NK-92 (cell line): Measurements from ENCODE around the gene OGFOD3.

Experiments
- DNase-seq: peaks from one replicate; lab custom pipeline; 2025; ENCODE audit not compliant: unreplicated experiment; lab: John Stamatoyannopoulos, UW

Gene OGFOD3

DNA sequence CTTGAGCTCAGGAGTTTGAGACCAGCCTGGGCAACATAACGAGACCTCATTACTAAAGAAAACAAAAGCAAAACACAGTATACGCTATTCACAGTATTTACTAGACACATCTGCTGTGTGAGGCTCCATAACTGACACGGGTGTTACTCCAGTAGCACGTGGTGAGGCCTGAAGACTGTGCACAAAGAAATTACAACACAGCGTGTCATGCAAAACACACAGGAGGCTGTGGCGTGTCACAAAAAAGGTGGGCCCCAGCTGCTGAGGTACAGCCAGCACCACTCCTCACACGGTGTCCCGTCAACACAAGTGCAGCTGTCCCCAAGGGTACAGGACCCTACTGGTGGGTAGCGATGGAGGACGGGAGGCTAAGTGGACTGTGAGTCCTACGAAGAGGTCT lies 29.5 kb upstream of the OGFOD3 start:
- DNase-seq: no peak

DNA sequence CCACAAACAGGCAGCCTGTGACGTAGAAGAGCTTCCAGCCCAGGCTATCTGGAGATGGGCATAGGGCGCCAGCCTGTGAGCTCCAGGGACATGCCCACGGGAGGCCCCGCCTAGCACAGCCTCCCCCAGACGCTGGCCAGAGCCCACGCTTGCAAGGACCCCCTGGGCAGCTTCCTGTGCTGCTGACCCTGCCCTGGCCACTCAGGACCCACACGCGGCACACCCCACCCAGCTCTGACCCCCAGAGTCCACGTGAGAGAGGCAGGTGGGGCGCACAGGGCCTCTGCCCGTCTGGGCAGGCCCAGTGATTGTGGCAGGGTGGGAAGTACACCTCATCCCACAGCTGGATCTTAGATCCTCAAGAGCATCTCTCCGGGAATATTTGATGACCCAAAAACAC lies 28.3 kb upstream of the OGFOD3 start:
- DNase-seq: no peak

DNA sequence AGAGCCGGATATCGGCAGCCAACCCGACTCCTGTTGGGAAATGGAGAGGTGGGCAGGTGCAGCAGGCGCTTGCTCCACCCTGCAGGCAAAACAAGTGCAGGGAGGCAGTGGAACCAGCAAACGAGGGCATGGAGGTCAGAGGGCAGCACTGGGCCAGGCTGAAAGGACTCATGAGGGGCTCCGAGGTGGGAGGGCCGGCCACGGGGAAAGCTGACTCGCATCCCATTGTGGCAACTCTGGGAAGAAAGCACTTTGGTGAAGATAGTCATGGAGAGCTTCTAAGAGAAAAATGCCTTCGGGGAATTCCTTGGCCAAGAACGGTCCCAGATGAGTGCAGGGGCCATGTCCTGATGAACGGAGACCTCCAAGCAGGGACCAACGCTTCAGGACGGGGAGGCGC lies 27.7 kb upstream of the OGFOD3 start:
- DNase-seq: no peak

GRCh38 chr17:82445542-82445941 lies 27.2 kb upstream of the OGFOD3 start:
- DNase-seq: no peak

GRCh38 chr17:82444941-82445521 lies 26.6 kb upstream of the OGFOD3 start:
- DNase-seq: no peak

- no peak for DNase-seq
Measured at GRCh38 chr17:82444284-82444893, 26.0 kb upstream of the OGFOD3 start.

DNA sequence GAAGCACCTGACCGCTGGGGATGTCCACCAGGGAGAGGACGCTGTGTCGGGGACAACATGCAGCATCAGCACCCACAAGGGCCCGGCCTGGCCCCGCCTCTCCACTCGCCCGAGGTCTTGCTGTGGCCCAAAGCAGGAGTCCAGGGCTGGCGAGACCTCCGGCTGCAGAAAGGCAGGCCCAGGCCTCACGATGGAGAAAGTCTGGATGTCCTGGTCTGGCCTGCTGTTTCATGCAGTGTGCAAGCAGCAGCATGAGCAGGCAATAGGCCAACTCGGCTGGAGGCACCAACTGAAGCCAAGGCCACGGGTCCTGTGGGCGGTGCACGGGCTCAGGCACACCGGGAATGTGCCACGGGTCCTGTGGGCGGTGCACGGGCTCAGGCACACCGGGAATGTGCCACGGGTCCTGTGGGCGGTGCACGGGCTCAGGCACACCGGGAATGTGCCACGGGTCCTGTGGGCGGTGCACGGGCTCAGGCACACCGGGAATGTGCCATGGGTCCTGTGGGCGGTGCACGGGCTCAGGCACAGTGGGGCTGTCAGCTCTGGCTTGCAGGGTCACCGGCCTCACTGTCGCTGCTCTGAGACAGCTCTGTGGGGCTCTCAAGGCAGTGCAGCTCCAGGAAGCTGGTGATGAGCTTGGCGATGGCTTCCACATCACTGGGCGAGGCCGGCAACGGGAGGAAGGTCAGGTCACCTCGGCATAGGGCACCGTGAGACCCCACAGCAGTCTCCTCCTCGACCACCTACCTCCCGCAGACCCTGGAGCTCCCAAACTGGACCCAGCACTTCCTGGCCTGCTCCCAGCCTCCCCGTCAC lies 25.3 kb upstream of the OGFOD3 start:
- DNase-seq: no peak

- DNase-seq: no peak
Measured at GRCh38 chr17:82442643-82443464, 24.5 kb upstream of the OGFOD3 start.

GRCh38 chr17:82441691-82442487 lies 23.5 kb upstream of the OGFOD3 start:
- DNase-seq: no peak

DNA sequence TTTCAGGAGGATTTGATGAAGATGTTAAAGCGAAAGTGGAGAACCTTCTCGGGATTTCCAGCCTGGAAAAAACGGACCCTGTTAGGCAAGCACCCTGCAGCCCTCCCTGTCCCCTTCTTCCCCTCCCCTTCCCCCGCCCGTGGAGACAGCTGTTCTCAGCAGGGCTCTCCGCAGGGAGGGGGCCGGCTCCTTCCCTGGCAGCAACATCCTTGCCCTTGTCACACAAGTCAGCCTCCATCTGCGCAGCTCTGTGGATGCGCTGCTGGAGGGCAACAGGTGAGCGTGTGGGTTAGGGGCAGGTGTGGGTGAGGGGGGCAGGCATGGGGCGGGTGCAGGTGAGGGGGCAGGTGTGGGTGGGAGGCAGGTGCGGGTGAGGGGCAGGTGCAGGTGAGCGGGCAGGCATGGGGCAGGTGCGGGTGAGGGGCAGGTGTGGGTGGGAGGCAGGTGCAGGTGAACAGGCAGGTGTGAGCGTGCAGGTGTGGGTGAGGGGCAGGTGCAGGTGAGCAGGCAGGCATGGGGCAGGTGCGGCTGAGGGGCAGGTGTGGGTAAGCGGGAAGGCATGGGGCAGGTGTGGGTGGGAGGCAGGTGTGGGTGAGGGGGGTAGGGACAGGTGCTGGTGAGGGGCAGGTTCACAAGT lies 22.7 kb upstream of the OGFOD3 start:
- no peak for DNase-seq

GRCh38 chr17:82440469-82440981 lies 22.1 kb upstream of the OGFOD3 start:
- DNase-seq: no peak

GRCh38 chr17:82439829-82440365 lies 21.5 kb upstream of the OGFOD3 start:
- DNase-seq: no peak

DNA sequence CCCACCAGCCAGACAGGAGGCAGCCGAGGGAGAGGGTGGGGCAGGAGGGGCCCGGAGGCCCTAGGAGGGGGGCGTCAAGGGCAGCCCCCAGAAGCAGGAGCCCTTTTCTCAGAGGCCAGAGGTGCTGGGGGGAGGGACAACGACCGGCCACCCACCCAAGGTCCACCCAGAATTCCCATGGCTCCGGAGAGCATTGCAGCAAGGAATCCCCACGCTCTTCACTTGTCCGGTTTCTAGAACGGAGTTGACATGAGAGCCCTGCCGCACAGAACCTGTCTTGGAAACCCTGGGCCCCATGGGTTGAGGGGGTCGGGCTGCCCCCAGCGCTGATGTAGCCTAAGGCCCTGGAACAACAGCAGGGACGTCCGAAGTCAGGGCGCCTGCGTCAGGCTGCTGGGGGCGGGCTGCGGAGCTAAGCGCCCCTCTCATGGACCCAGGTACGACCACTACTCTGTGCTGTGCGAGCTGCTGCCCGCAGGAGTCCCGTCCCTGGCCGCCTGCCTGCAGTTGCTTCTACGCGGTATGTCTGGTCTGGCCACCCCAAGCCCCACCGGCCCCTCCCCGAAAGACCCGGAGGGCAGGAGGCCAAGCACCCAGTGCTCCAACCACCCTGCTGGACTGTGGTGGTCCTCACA lies 20.9 kb upstream of the OGFOD3 start:
- no peak for DNase-seq

DNA sequence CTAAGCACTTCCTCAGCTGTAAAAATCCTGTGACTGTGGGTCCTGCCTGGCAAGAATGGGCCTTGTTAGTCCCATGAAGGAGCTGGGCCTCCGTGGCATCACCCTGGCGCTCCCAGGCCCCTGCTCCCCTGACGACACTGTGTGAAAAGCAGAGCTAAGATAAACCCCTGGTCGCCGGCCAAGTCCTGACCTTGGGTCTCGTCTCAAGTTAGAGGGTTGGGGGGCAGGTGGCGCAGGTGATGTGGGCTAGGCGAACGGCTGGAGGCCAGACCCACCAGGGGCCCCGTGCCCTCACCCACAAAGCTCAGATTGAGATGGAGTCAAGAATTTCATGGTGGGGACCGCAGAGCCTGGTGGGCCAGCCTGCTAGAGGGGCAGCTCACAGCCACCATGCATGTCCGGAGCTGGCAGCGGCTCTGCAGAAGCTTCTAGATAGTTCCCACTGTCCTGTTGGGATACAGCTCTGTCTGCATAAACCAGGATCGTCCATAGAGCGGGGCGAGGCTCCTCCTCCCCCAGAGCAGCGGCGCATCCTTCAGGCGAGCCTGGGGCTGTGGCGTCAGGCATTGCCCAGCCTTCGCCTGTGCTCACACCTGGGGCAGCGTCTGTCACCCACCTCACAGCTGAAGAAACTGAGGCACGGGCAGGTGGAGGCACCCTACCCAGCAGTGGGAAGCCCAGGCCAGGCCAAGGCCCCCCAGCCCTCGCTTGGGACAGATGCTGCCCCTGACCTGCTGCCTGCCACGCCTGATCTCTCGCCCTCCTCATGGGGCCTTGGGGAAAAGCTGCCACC lies 20.2 kb upstream of the OGFOD3 start:
- no peak for DNase-seq

DNA sequence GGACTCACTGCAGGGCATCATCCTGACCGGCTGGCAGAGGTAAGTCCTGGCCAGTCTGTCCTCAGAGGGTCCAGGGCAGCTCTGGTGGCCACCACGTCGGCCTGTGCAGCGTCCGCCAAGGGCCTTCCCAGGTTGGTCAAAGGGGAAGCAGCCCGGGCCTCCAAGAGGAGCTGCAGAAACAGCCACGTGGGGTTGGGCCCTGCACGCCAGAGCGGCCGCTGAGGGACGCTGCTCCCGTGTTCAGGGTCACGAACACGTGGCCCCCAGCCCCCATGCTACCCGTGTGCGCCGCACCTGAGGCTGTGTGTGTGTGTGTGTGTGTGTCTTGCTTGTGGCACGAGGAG lies 18.9 kb upstream of the OGFOD3 start:
- no peak for DNase-seq

DNA sequence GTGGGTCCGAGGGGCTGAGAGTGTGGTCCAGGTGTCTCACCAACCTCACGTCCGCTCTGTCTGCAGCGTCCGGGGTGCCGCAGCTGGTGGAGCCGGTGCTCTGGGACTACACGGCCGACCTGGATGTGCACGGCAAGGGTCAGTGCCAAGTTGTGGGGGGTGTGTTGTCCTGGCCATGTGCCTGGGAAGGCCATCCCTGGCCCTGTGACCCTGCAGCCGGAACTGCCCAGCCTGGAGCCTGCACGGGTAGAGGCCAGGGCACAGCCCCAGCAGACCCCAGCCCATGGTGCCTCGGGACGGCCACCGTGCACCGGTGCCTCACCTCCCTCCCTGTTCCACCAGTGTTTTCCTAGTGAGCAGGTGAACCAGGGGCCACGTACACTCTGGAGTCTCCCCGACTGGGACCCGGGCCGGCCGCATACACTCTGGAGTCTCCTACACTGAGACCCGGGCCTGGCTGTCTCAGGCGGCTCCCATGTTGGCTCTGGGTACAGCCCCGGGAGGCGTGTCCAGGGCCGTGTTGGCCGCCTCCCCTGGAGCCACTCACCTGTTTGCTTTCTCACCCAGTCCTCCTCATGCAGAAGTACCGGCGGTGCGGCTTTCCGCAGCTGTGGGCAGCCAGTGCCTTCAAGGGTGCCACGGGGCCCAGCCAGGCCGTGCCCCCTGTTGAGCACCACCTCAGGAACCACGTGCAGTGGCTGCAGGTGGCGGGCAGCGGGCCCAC lies 18.4 kb upstream of the OGFOD3 start:
- no peak for DNase-seq

- no peak for DNase-seq
Measured at GRCh38 chr17:82435601-82436583, 17.5 kb upstream of the OGFOD3 start.
